CD4-positive, alpha-beta T cell (primary cell): Measurements from ENCODE around the gene ALDH9A1. TPM values are rescaled to one million over a fixed set of nuclear protein-coding genes. Genes with fewer than 3 reads are reported as not detected.
"Not testable (repeated sequence)": the region's sequence is repeated elsewhere in the genome, so short reads cannot be mapped to it uniquely, and the experiment has no call there.

ENCODE experiments used
- ATAC-seq: fragments of 200-7000 bp; cut with Tn5 transposase; one replicate; pipeline ENCODE4 v1.10.0; 2022; ENCODE audit warnings: mild to moderate bottlenecking; ENCODE audit not compliant: poor library complexity
- CTCF ChIA-PET: fragments of 350-600 bp; sonication (Branson Sonifier 250); formaldehyde crosslinking; loops from one replicate; lab custom pipeline; 2021; ENCODE audit warnings: antibody characterized with exemption, inconsistent platforms; lab: Charles Lee
- POLR2A ChIA-PET: fragments of 350-600 bp; sonication (Branson Sonifier 250); formaldehyde crosslinking; loops from one replicate; lab custom pipeline; 2021; ENCODE audit warnings: antibody characterized with exemption, inconsistent platforms; lab: Charles Lee
- DNase-seq, 14 experiments: peaks; one replicate each; pipeline ENCODE4 v3.0.0-alpha.2; 2013 to 2020; ENCODE audit warnings: mixed read lengths in 2 of 14
- H3K27ac ChIP-seq, 2 donors: one replicate each; pipeline versions ENCODE4 v1.5.1 to v1.7.0; 2013; ENCODE audit warnings: low read length in 2 of 2, low read depth in 1 of 2, mild to moderate bottlenecking in 1 of 2
- H3K27me3 ChIP-seq, 2 experiments: 1 replicate in 1 of 2; 2 replicates in 1 of 2; pipeline versions ENCODE4 v1.6.1 to v1.7.0; 2013; ENCODE audit warnings: low read length in 2 of 2, control low read depth in 1 of 2, mild to moderate bottlenecking in 1 of 2, moderate library complexity in 1 of 2; ENCODE audit not compliant: insufficient read depth in 2 of 2, control insufficient read depth in 1 of 2
- H3K36me3 ChIP-seq: one replicate; pipeline ENCODE4 v1.6.1; 2013; ENCODE audit warnings: low read length, control low read depth; ENCODE audit not compliant: insufficient read depth
- H3K4me1 ChIP-seq: one replicate; pipeline ENCODE4 v1.6.1; 2013; ENCODE audit warnings: low read length, control low read depth; ENCODE audit not compliant: insufficient read depth
- H3K4me3 ChIP-seq: one replicate; pipeline ENCODE4 v1.5.1; 2013; ENCODE audit warnings: mild to moderate bottlenecking, low read length, moderate library complexity
- H3K9me3 ChIP-seq, 2 experiments: 1 replicate in 1 of 2; 2 replicates in 1 of 2; pipeline versions ENCODE4 v1.6.1 to v1.7.0; 2013; ENCODE audit warnings: low read length in 2 of 2, mild to moderate bottlenecking in 2 of 2, control low read depth in 1 of 2, moderate library complexity in 1 of 2; ENCODE audit not compliant: control insufficient read depth in 1 of 2, insufficient read depth in 1 of 2
- H3K27ac Mint-ChIP-seq: one replicate; pipeline ENCODE4 v1.8.0; 2020; ENCODE audit warnings: mixed read lengths
- H3K27me3 Mint-ChIP-seq: one replicate; pipeline ENCODE4 v1.8.0; 2021; ENCODE audit warnings: mixed read lengths
- H3K36me3 Mint-ChIP-seq: one replicate; pipeline ENCODE4 v1.8.0; 2021; ENCODE audit warnings: low read depth, mixed read lengths
- H3K4me1 Mint-ChIP-seq: one replicate; pipeline ENCODE4 v1.8.0; 2021; ENCODE audit warnings: low read depth, mixed read lengths
- H3K4me3 Mint-ChIP-seq: one replicate; pipeline ENCODE4 v1.8.0; 2020; ENCODE audit warnings: mild to moderate bottlenecking, mixed read lengths
- H3K9me3 Mint-ChIP-seq: one replicate; pipeline ENCODE4 v1.8.0; 2020; ENCODE audit warnings: mixed read lengths
- intact Hi-C, 2 experiments: fragments of 100-400 bp; cut with DNase I in 1 of 2; cut with micrococcal nuclease in 1 of 2; formaldehyde crosslinking; loops; one replicate each; pipeline versions ENCODE4 v1.15.1 to v1.9.0; 2023 to 2025; cut with DNase I, micrococcal nuclease
- total RNA-seq, 174 experiments: library from RNA in 2 of 174; stranded (reverse) in 2 of 174; gene quantifications; one replicate each; pipeline ENCODE4 v1.2.3 and lab custom pipeline; 2021 to 2026
- TF ChIP-seq, protein P1 (sequence below): fragments of 200-600 bp; IDR thresholded peaks from one replicate; pipeline ENCODE4 v1.8.0; 2022; ENCODE audit warnings: antibody characterized with exemption, mild to moderate bottlenecking

The ALDH9A1 gene
- total RNA-seq, 2 experiments from 2014 or later: 33.9 to 35.5 TPM

DNA sequence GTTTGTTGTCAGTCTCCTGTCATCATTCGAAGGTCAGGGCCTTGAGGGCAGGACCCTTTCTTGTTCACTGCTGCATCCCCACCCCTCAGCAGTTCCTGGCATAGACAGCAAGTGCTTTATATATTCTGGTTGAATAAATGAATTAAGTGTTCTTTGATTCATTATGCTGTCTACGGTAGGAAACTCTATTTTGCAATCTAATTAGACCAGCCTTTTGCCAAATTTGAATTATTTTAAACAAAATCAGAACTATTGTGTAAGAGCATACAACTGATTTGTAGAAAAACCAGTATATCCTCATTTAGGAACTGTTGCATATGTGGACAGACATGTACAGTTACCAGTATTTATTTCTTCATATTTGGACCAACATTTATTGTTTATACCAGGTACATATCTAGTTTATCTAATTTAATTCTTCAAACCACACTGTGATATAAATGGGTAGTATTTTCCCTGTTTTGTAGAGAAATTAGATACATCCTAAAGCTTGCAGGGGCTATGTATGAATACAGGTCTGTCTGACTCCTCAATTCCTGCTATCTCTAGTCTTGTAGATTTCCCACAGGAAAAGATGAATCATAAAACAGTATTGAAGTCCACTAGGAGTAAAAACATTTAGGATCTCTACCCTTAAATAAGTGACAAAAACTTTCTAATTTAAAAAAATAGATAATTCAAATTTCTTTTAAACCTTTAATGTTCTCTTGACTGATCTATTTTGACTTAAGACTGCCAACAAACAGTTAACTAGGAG is 57.0 kb downstream of the ALDH9A1 start:
- Histone ChIP-seq H3K9me3 (no peaks in the 10 kb centered on the region), H3K27ac (no peak overlapping the region), H3K4me1 (peaks cover 6% of the 10 kb centered on the region), H3K4me3 (no peak overlapping the region), H3K36me3 (peaks cover 12% of the 10 kb centered on the region), H3K27me3 (no peaks in the 10 kb centered on the region)
- Mint-ChIP-seq H3K4me1 (peaks cover 42% of the 10 kb centered on the region), H3K27me3 (no peaks in the 10 kb centered on the region), H3K27ac (no peak overlapping the region), H3K4me3 (no peak overlapping the region), H3K36me3 (peaks cover 27% of the 10 kb centered on the region), H3K9me3 (no peaks in the 10 kb centered on the region)
- intact Hi-C loops: no loop called here
- POLR2A ChIA-PET: no interaction called here
- CTCF ChIA-PET: no interaction called here
- DNase-seq: no peak
- ATAC-seq: no peak
- TF ChIP-seq, protein P1, sequence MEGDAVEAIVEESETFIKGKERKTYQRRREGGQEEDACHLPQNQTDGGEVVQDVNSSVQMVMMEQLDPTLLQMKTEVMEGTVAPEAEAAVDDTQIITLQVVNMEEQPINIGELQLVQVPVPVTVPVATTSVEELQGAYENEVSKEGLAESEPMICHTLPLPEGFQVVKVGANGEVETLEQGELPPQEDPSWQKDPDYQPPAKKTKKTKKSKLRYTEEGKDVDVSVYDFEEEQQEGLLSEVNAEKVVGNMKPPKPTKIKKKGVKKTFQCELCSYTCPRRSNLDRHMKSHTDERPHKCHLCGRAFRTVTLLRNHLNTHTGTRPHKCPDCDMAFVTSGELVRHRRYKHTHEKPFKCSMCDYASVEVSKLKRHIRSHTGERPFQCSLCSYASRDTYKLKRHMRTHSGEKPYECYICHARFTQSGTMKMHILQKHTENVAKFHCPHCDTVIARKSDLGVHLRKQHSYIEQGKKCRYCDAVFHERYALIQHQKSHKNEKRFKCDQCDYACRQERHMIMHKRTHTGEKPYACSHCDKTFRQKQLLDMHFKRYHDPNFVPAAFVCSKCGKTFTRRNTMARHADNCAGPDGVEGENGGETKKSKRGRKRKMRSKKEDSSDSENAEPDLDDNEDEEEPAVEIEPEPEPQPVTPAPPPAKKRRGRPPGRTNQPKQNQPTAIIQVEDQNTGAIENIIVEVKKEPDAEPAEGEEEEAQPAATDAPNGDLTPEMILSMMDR: no peak

DNA sequence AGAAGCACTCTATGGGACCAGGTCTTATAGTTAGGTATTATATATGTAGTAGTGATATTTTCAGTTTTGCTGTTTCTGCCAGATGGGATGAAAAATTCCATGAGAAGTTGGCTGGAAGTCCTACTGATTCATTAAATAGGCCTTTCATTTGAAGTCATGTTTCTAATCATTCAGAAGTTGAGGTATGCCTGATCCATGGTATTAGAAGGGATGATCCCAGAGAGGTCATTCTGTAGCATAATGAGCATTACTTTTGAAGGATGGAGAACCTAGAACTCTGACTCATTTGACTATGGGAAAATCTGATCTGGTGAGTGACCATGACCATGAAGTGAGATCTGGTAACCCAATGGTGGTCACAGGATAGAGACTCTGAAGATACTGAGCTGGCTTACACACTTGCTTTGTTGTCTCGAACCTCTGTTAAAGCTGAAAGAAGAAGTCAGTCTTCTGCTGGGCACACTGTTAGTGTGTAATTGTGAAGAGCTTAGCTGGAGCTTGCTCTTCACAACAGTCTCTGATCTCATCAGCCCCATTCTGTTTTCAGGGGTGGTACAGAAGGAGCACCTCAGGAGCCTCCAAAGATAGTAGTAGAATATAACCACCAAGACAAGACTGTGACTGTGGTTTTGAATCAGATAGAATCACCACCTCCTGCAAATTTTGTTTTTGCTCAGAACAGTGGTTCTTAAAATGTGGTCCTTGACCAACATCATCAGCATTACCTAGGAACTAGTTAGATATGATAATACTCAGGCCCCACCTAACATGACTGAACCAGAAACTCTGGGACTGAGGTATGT is 58.3 kb downstream of the ALDH9A1 start:
- Mint-ChIP-seq H3K4me3 (no peak overlapping the region), H3K27ac (no peak overlapping the region), H3K36me3 (peaks cover 27% of the 10 kb centered on the region), H3K27me3 (no peaks in the 10 kb centered on the region), H3K9me3 (no peaks in the 10 kb centered on the region), H3K4me1 (peaks cover 29% of the 10 kb centered on the region)
- Histone ChIP-seq H3K4me3 (no peak overlapping the region), H3K4me1 (no peaks in the 10 kb centered on the region), H3K27ac (no peak overlapping the region), H3K27me3 (no peaks in the 10 kb centered on the region), H3K9me3 (no peaks in the 10 kb centered on the region), H3K36me3 (peaks cover 18% of the 10 kb centered on the region)
- no peak for ATAC-seq
- no peak for DNase-seq
- ChIA-PET POLR2A (no interaction called here), CTCF (no interaction called here)
- TF ChIP-seq, protein P1: no peak
- intact Hi-C loops: no loop called here

DNA sequence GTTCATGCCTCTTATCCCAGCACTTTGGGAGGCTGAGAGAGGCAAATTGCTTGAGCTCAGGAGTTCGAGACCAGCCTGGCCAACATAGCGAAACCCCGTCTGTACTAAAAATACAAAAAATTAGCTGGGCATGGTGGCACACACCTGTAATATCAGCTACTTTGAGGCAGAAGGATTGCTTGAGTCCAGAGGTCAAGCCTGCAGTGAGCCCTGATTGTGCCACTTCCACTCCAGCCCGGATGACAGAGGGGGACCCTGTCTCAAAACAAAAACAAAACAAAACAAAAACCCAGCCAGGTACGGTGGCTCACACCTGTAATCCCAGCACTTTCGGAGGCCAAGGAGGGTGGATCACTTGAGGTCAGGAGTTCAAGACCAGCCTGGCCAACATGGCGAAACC is 60.2 kb downstream of the ALDH9A1 start:
- H3K27me3 Mint-ChIP-seq, H3K4me3 Mint-ChIP-seq, H3K9me3 ChIP-seq, DNase-seq, H3K4me1 ChIP-seq, intact Hi-C loops, POLR2A ChIA-PET, H3K4me3 ChIP-seq, ATAC-seq, H3K27ac Mint-ChIP-seq, H3K27me3 ChIP-seq, CTCF ChIA-PET, H3K27ac ChIP-seq, H3K9me3 Mint-ChIP-seq: not testable (repeated sequence)
- H3K4me1 Mint-ChIP-seq: peaks cover 38% of the 10 kb centered on the region
- peaks cover 27% of the 10 kb centered on the region for H3K36me3 Mint-ChIP-seq
- peaks cover 18% of the 10 kb centered on the region for H3K36me3 ChIP-seq
